Prostate gland (tissue), 2 donors: ENCODE results near the gene SSH2.
"Not testable (repeated sequence)": the region's sequence is repeated elsewhere in the genome, so short reads cannot be mapped to it uniquely, and the experiment has no call there.

Source experiments
- CTCF ChIP-seq, 4 experiments: fragments of 200-600 bp in 2 of 4; fragments of 450-650 bp in 2 of 4; sonication (generic) in 2 of 4; IDR thresholded peaks; 1 replicate in 3 of 4; 2 replicates in 1 of 4; pipeline ENCODE4 v1.5.1; 2016 to 2019; ENCODE audit warnings: antibody characterized with exemption in 4 of 4, mild to moderate bottlenecking in 2 of 4, moderate library complexity in 2 of 4
- POLR2A ChIP-seq: fragments of 450-650 bp; IDR thresholded peaks from one replicate; pipeline ENCODE4 v1.6.1; 2016; ENCODE audit warnings: antibody characterized with exemption, mild to moderate bottlenecking
- POLR2AphosphoS5 ChIP-seq: sonication (generic); formaldehyde crosslinking; IDR thresholded peaks from one replicate; pipeline ENCODE4 v1.6.1; 2017; ENCODE audit warnings: antibody characterized with exemption

GRCh38 chr17:29675961-29676360 is 254.1 kb downstream of the SSH2 start:
- TF ChIP-seq POLR2AphosphoS5; CTCF (IDR thresholded peaks at IDR 0.05); POLR2A: not testable (repeated sequence)
